Esophagus squamous epithelium (tissue), 4 donors: ENCODE results near the gene TWIST2.

Source experiments
- CTCF ChIP-seq, 6 experiments: fragments of 450-650 bp in 4 of 6; fragments of 200-600 bp in 2 of 6; sonication (generic) in 2 of 6; IDR thresholded peaks; one replicate each; pipeline ENCODE4 v1.5.1; 2016 to 2019; ENCODE audit warnings: antibody characterized with exemption in 6 of 6, mild to moderate bottlenecking in 4 of 6, moderate library complexity in 4 of 6
- POLR2A ChIP-seq, 4 donors: fragments of 450-650 bp; IDR thresholded peaks; one replicate each; pipeline ENCODE4 v1.6.1; 2017; ENCODE audit warnings: antibody characterized with exemption in 4 of 4, mild to moderate bottlenecking in 4 of 4, moderate library complexity in 3 of 4

GRCh38 chr2:238916875-238917590 lies 69.1 kb downstream of the TWIST2 start:
- no peak for TF ChIP-seq POLR2A (IDR thresholded peaks at IDR 0.05)
- no peak for TF ChIP-seq CTCF (IDR thresholded peaks at IDR 0.05)
